Astrocyte of the spinal cord (primary cell): ENCODE measurements around the gene GBP3.
"Not testable (repeated sequence)": the region's sequence is repeated elsewhere in the genome, so short reads cannot be mapped to it uniquely, and the experiment has no call there.

Source experiments
- DNase-seq: peaks from one replicate; pipeline ENCODE4 v3.0.0; 2011; ENCODE audit warnings: low read depth, low spot score
- H3K4me3 ChIP-seq: 2 replicates; pipeline ENCODE4 v1.5.1; 2011; ENCODE audit warnings: low read depth, mild to moderate bottlenecking, low read length, moderate library complexity
- in situ Hi-C: cut with HindIII; loops from 2 replicates; pipeline ENCODE4 v1.10.0; 2017; ENCODE audit warnings: low sequenced_read_pairs
- TF ChIP-seq, protein P1 (sequence below): IDR thresholded peaks from 2 replicates; pipeline ENCODE4 v1.5.1; 2012; ENCODE audit warnings: low read depth, mild to moderate bottlenecking, low read length, inconsistent platforms

Gene GBP3

DNA sequence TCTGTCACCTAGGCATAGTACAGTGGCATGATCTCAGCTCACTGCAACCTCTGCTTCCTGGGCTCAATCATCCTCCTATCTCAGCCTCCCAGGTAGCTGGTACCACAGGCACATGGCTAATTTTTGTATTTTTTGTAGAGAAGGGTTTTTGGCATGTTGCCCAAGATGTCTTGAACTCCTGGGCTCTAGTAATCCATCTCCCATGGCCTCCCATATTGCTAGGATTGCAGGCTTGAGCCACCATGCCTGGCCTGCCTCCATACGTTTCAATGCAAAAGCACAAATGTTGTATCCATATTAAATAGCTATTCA, 17.6 kb upstream of the GBP3 start:
- in situ Hi-C loops: no loop called here
- H3K4me3 ChIP-seq: no peak overlapping the region
- TF ChIP-seq, protein P1, sequence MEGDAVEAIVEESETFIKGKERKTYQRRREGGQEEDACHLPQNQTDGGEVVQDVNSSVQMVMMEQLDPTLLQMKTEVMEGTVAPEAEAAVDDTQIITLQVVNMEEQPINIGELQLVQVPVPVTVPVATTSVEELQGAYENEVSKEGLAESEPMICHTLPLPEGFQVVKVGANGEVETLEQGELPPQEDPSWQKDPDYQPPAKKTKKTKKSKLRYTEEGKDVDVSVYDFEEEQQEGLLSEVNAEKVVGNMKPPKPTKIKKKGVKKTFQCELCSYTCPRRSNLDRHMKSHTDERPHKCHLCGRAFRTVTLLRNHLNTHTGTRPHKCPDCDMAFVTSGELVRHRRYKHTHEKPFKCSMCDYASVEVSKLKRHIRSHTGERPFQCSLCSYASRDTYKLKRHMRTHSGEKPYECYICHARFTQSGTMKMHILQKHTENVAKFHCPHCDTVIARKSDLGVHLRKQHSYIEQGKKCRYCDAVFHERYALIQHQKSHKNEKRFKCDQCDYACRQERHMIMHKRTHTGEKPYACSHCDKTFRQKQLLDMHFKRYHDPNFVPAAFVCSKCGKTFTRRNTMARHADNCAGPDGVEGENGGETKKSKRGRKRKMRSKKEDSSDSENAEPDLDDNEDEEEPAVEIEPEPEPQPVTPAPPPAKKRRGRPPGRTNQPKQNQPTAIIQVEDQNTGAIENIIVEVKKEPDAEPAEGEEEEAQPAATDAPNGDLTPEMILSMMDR: no peak
- DNase-seq: no peak

DNA sequence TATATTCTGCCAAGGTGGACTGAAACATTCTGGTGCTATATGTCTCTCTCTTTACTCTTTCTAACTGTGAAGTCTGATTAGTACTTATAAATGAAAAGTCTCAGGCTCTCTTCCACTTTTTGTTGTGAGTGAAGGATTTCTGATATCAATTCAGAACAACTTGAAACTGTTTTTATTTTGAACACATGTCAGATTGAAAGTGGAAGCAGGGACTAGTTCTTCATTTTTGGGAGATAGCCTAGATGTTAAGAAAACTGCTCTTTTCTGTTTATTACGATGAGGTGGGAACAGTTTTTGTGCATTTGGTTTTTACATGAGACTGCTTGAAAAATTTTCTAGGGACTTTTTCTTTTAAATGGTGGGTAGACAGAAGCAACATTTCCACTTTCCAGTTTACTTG, 14.5 kb upstream of the GBP3 start:
- in situ Hi-C loops: no loop called here

DNA sequence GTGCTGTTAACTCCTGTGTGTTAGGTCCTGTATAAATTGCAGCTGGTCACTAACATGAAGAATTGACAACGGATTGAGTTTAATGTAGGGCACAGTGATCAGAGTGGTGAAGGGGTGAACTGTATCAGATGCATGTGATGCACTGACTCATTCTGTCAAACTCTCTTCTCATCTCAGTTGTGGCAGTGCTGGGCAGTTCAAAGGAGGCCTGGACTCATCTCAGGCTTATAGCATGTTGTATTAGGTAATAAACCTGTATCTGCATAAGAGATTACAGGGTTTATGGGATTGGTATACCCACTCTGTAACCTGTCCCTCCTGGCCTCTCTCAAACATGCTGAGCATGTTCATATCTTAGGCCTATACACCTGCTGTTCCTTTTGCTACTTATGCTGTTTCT, 12.4 kb upstream of the GBP3 start:
- DNase-seq: no peak
- TF ChIP-seq, protein P1: no peak
- in situ Hi-C loops: no loop called here
- no peak overlapping the region for H3K4me3 ChIP-seq

More for the DNA sequence above, 14.5 kb upstream of the GBP3 start:
- H3K4me3 ChIP-seq: no peak overlapping the region
- TF ChIP-seq, protein P1: no peak
- no peak for DNase-seq

DNA sequence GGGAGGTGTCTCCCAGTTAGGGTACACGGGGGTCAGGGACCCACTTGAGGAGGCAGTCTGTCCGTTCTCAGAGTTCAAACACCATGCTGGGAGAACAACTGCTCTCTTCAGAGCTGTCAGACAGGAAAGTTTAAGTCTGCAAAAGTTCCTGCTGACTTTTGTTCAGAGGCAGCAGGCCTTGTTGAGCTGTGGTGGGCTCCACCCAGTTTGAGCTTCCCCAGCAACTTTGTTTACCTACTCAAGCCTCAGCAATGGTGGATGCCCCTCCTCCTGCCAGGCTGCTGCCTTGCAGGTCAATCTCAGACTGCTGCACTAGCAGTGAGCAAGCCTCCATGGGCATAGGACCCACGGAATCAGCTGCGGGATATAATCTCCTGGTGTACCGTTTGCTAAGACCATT, 11.3 kb upstream of the GBP3 start:
- in situ Hi-C loops, DNase-seq, H3K4me3 ChIP-seq: not testable (repeated sequence)

DNA sequence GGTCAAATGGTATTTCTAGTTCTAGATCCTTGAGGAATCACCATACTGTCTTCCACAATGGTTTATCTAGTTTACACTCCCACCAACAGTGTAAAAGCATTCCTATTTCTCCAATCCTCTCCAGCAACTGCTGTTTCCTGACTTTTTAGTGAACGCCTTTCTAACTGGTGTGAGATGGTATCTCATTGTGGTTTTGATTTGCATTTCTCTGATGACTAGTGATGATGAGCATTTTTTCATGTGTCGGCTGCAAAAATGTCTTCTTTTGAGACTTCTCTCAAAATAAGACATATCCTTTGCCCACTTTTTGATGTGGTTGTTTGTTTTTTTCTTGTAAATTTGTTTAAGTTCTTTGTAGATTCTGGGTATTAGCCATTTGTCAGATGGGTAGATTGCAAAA, 6.4 kb upstream of the GBP3 start:
- DNase-seq, H3K4me3 ChIP-seq, in situ Hi-C loops: not testable (repeated sequence)

DNA sequence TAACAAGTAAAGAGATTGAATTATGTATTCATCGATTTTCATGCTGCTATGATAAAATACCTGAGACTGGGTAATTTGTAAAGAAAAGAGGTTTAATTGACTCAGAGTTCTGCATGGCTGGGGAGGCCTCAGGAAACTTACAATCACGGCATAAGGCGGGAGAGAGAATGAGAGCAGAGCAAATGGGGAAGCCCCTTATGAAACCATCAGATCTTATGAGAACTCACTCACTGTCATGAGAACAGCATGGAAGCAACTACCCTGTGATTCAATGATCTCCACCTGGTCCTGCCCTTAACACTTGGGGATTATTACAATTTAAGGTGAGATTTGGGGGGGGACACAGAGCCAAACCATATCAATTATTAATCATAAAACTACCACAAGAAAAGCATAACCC, 3.3 kb upstream of the GBP3 start:
- in situ Hi-C loops: no loop called here
- H3K4me3 ChIP-seq: no peak overlapping the region

DNA sequence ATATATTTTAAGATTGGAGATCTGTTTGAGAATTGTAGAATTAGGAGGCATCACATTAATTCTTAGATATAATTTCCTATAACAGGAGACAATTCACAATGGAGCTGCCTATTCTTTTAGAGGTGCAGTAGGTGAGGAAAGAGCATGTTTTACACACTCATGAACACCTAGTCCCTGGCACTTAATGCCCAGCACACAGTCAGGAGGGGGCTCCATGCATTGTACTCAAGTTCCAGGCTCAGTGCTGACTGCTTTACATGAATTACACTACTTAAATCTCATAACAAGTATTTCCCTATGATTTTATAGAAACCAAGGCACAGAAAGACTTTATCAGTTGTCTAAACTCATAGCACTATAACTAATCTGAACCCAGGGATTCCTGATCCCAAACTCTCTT, 360 bp upstream of the GBP3 start:
- peak overlapping the region; percentile 74 for H3K4me3 ChIP-seq
- DNase-seq: no peak
- TF ChIP-seq, protein P1: no peak
- in situ Hi-C loops: no loop called here

More for the DNA sequence above, 3.3 kb upstream of the GBP3 start:
- DNase-seq: no peak
- TF ChIP-seq, protein P1: no peak

DNA sequence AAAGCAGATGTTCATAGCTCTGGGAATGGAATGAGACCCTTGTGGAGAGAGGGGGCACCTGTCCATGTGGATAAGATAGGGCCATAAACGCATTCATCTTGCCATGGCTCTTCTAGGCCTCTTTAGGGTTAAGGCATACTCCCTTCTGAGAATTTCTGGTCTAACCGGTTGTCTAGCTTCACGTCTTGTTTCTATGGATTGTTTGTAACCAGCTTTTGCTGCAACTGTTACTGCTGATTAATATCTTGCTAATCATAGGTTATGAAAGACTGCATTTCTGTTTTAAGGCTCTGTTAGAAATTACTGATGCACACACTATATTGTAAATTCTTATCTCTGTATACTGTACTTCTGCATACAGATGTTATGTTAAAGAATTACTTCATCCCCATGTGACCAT, 4.3 kb downstream of the GBP3 start:
- in situ Hi-C loops, DNase-seq, H3K4me3 ChIP-seq: not testable (repeated sequence)
